Measurements from ENCODE around the gene MMP25.

The MMP25 gene

DNA sequence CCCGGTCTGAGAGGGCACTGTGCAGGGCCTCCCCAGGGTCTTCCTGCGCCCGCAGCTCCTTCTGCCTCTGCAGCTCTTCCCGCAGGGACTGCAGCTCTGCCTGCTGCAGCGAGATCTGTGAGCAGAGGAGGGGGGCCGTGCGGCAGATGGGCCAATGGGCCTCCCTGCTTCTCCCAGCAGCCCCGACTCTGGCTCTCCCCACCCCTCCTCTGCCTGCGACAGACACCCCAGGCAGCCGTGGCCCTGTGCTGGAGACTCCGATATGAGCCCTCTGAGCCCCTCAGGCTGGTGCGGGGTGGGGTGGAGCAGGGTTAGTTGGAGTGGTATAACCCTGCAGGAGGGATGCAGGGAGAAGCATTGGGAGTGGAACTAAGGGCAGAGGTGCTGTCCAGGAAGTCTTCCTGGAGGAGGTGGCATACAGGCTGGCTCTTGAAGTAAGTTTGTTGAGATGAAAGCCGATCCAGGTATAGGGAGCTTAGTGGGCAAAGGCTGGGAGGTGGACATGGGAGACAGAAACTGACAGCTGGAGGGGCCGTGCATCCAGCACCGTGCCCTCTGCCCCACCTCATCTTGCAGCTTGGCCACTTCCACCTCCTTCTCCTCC is 17.5 kb upstream of the MMP25 start:
- Histone ChIP-seq H3K4me3 (ENCODE audit: low read length in 2 of 2) (no peak overlapping the region), H3K36me3 (ENCODE audit: control insufficient read depth in 2 of 2, insufficient read depth in 2 of 2, low read length in 2 of 2) (peaks cover 14 to 24% of the 10 kb centered on the region in 2 donors), H3K4me1 (ENCODE audit: control insufficient read depth in 2 of 2, insufficient read depth in 2 of 2, low read length in 2 of 2) (peaks cover 8% of the 10 kb centered on the region in 2 donors), H3K27me3 (ENCODE audit: control insufficient read depth in 2 of 2, insufficient read depth in 2 of 2, low read length in 2 of 2) (peaks cover 0 to 8% of the 10 kb centered on the region in 2 donors), H3K27ac (ENCODE audit: low read depth in 2 of 2, low read length in 2 of 2) (no peak overlapping the region), H3K9ac (ENCODE audit: low read depth in 1 of 2, low read length in 2 of 2) (no peak overlapping the region), H3K9me3 (ENCODE audit: control insufficient read depth in 2 of 2, low read length in 2 of 2) (no peaks in the 10 kb centered on the region)

DNA sequence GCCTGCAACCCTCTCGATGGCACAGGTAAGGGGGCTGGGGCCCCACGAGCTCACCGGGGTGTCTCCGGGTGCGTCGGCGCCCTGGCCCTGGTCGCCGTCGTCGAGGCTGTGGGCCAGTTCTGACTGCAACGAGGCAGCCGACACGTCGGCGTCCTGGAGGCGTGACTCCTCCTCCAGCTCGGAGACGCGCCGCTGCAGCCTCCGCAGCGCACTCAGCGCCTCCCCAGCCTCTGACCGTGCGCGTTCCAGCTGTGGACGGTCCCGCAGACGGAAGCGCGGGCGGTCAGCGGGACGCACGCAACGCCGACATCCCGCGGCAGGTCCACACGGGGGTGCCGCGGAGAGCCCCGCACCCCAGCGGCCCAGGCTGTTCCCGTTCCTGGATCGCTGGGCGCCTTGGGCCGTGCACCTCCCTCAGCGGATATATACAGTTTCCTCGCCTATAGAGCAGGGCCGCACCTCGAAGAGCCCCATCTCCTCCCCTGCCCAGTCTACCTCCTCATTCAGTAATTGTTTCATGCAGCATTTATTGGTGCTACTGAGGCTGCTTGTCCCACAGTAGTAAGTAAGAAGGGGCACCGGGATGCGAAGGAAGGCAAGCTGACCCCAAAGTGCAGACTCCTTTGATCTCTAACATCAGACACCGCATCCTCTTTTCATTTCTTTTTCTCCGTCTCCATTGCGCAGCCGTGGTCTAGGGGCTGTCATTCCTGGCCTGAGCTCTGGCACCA is 16.7 kb upstream of the MMP25 start:
- peak overlapping the region in 1 of 2 donors; percentile 3 for H3K4me3 ChIP-seq (ENCODE audit: low read length in 2 of 2)
- peaks cover 14 to 24% of the 10 kb centered on the region in 2 donors for H3K36me3 ChIP-seq (ENCODE audit: control insufficient read depth in 2 of 2, insufficient read depth in 2 of 2, low read length in 2 of 2)
- H3K27me3 ChIP-seq (ENCODE audit: control insufficient read depth in 2 of 2, insufficient read depth in 2 of 2, low read length in 2 of 2) = peaks cover 0 to 8% of the 10 kb centered on the region in 2 donors
- H3K4me1 ChIP-seq (ENCODE audit: control insufficient read depth in 2 of 2, insufficient read depth in 2 of 2, low read length in 2 of 2) = peaks cover 8% of the 10 kb centered on the region in 2 donors
- no peak overlapping the region for H3K27ac ChIP-seq (ENCODE audit: low read depth in 2 of 2, low read length in 2 of 2)
- H3K9ac ChIP-seq (ENCODE audit: low read depth in 1 of 2, low read length in 2 of 2) = no peak overlapping the region
- no peaks in the 10 kb centered on the region for H3K9me3 ChIP-seq (ENCODE audit: control insufficient read depth in 2 of 2, low read length in 2 of 2)

DNA sequence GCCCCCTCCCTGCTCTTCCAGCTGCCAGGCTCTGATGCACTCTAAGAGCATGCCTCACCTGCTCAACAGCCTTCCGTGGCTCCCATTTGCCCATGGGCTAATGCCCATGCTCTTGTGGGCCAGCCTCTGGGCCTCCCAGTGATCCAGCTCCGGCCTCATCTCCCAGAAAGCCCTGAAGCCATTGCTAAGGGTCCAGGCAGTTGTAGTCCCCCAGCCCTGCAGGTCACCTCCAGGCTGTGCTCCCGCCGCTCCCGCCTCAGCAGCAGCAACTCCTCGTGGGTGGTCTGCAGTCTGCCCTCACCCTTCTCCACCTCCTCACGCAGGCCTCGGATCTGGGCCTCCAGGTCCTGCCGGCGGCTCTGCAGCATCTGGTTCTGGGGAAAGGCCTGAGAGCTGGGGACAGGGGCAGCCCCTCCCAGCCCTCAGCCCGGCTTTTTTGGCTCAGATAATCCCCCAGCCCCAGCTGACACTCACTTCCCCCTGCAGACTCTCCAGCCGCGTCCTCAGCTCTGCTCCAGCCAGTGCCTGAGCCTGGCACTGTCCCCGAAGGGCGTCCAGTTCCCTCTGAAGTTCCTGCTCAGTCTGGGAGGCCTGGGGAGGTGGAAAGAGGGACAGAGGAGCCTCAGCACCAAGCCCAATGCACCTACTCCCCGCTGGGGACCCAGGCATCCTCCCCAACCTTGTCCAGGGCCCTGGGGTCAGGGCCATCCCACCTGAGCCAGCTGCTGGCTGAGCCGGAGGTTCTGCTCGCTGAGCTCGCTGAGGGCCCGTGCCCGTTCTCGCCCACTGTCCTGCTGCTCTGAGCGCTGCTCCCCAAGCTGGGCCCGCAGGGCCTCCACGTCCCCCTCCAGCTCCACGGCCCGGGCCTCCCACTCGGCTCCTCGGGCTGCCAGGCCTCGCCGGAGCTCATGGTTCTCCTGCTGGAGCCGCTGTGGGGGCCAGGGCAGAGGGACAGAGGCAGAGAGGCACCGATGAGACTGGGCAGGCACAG is 15.8 kb upstream of the MMP25 start:
- Histone ChIP-seq H3K27me3 (ENCODE audit: control insufficient read depth in 2 of 2, insufficient read depth in 2 of 2, low read length in 2 of 2) (peaks cover 2 to 13% of the 10 kb centered on the region in 2 donors), H3K9ac (ENCODE audit: low read depth in 1 of 2, low read length in 2 of 2) (no peak overlapping the region), H3K4me1 (ENCODE audit: control insufficient read depth in 2 of 2, insufficient read depth in 2 of 2, low read length in 2 of 2) (peaks cover 10 to 11% of the 10 kb centered on the region in 2 donors), H3K27ac (ENCODE audit: low read depth in 2 of 2, low read length in 2 of 2) (no peak overlapping the region), H3K36me3 (ENCODE audit: control insufficient read depth in 2 of 2, insufficient read depth in 2 of 2, low read length in 2 of 2) (peaks cover 14 to 24% of the 10 kb centered on the region in 2 donors), H3K9me3 (ENCODE audit: control insufficient read depth in 2 of 2, low read length in 2 of 2) (no peaks in the 10 kb centered on the region), H3K4me3 (ENCODE audit: low read length in 2 of 2) (no peak overlapping the region)

DNA sequence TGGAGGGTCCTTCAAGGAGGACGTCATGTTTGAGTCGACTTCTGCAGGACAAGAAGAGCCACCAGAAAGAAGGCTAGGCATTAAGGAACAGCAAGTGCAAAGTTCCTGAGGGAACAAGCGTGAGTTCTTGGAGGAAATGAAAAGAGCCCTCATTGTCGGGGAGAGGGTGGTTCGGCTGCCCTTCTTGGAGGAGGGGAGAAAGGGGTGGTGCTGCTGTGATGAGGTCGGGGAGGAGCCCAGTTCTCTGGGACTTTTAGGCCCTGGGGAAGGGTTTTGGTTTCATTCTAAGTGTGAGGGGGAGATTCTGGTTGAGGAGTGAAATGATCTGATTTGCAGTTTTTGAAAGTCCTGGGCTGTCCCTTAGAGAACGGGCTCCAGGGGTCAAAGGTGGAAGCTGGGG is 13.7 kb upstream of the MMP25 start:
- Histone ChIP-seq H3K27ac (ENCODE audit: low read depth in 2 of 2, low read length in 2 of 2) (no peak overlapping the region), H3K9me3 (ENCODE audit: control insufficient read depth in 2 of 2, low read length in 2 of 2) (no peaks in the 10 kb centered on the region), H3K36me3 (ENCODE audit: control insufficient read depth in 2 of 2, insufficient read depth in 2 of 2, low read length in 2 of 2) (peaks cover 3 to 8% of the 10 kb centered on the region in 2 donors), H3K4me3 (ENCODE audit: low read length in 2 of 2) (no peak overlapping the region), H3K9ac (ENCODE audit: low read depth in 1 of 2, low read length in 2 of 2) (no peak overlapping the region), H3K27me3 (ENCODE audit: control insufficient read depth in 2 of 2, insufficient read depth in 2 of 2, low read length in 2 of 2) (peaks cover 5 to 18% of the 10 kb centered on the region in 2 donors), H3K4me1 (ENCODE audit: control insufficient read depth in 2 of 2, insufficient read depth in 2 of 2, low read length in 2 of 2) (peaks cover 18 to 20% of the 10 kb centered on the region in 2 donors)

DNA sequence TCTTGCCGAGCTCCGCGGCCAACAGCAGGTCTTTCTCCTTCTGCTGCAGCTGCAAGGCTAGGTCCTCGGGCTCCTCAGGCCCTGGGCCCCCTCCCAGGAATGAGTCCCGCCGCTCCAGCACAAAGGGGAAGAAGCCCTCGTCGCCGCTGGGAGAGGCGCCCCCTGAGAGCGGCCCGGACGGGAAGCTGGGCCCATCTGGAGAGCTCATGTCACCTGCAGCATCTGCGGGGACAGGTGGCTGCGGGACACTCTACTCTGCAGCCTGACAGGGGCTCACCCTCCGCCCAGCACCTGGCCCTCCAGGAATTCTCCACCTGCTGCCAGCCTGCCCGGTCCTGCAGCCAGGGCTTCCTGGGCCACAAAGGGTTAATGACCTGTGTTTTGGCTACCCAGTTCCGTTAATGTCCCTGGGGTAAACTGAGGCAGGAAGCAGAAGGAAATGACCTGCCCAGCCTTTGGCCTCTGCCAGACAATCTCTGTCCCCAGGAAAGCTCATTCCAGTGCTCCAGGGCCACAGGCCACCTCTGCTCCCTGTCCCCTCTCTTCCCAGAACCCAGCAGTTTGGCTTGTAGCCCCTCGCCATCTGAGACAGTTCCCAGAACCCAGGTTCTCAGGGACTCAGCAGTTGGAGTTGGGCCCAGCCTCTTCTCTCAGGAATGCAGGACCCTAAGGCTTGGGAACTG is 10.9 kb upstream of the MMP25 start:
- Histone ChIP-seq H3K9me3 (ENCODE audit: control insufficient read depth in 2 of 2, low read length in 2 of 2) (no peaks in the 10 kb centered on the region), H3K36me3 (ENCODE audit: control insufficient read depth in 2 of 2, insufficient read depth in 2 of 2, low read length in 2 of 2) (no peaks in the 10 kb centered on the region), H3K9ac (ENCODE audit: low read depth in 1 of 2, low read length in 2 of 2) (peak overlapping the region; percentile 61 to 83), H3K27ac (ENCODE audit: low read depth in 2 of 2, low read length in 2 of 2) (peak overlapping the region in 1 of 2 donors; percentile 86), H3K27me3 (ENCODE audit: control insufficient read depth in 2 of 2, insufficient read depth in 2 of 2, low read length in 2 of 2) (peaks cover 14 to 23% of the 10 kb centered on the region in 2 donors), H3K4me1 (ENCODE audit: control insufficient read depth in 2 of 2, insufficient read depth in 2 of 2, low read length in 2 of 2) (peaks cover 22 to 33% of the 10 kb centered on the region in 2 donors), H3K4me3 (ENCODE audit: low read length in 2 of 2) (peak overlapping the region; percentile 69 to 74)

DNA sequence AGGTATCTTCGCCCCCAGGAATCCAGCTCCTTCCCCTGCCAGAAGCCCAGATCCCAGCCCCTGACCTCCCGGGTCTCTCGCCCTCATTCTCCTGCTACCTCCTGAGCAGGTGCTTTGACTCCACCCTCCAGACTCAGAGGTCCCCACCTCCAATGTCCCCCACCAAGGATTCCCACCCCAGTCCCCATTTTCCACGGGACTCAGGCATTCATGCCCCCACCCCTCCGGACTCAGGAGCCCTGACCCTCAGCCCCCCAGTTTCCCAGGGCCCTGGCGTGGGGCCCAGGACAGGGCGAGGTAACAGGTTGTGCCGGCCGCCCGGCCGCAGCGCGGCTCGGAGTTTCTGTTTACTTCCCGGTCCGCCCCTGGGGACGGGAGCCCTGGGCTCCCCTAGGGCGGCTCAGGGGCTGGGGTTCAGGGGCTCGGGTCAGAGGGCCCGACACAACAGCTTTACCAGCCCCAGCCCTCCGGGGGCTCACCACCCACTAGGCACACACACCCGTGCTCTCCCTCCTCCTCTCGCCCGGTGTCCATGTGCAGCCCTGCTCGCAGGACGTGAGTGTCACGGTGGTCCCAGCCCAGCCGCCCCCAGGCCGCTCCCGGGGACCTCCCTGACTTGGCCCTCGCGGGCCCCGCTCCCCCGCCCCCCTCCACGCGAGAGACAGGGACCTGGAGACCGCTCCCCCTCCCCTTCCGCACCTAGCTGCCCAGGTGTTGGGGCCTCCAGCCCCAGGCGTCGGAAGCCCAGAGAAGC is 10.2 kb upstream of the MMP25 start:
- H3K4me3 ChIP-seq (ENCODE audit: low read length in 2 of 2) = peak overlapping the region; percentile 69 to 74
- peaks cover 14 to 23% of the 10 kb centered on the region in 2 donors for H3K27me3 ChIP-seq (ENCODE audit: control insufficient read depth in 2 of 2, insufficient read depth in 2 of 2, low read length in 2 of 2)
- H3K4me1 ChIP-seq (ENCODE audit: control insufficient read depth in 2 of 2, insufficient read depth in 2 of 2, low read length in 2 of 2) = peaks cover 22 to 33% of the 10 kb centered on the region in 2 donors
- H3K36me3 ChIP-seq (ENCODE audit: control insufficient read depth in 2 of 2, insufficient read depth in 2 of 2, low read length in 2 of 2) = no peaks in the 10 kb centered on the region
- H3K9ac ChIP-seq (ENCODE audit: low read depth in 1 of 2, low read length in 2 of 2) = peak overlapping the region; percentile 61 to 83
- peak overlapping the region; percentile 82 to 86 for H3K27ac ChIP-seq (ENCODE audit: low read depth in 2 of 2, low read length in 2 of 2)
- H3K9me3 ChIP-seq (ENCODE audit: control insufficient read depth in 2 of 2, low read length in 2 of 2) = no peaks in the 10 kb centered on the region

DNA sequence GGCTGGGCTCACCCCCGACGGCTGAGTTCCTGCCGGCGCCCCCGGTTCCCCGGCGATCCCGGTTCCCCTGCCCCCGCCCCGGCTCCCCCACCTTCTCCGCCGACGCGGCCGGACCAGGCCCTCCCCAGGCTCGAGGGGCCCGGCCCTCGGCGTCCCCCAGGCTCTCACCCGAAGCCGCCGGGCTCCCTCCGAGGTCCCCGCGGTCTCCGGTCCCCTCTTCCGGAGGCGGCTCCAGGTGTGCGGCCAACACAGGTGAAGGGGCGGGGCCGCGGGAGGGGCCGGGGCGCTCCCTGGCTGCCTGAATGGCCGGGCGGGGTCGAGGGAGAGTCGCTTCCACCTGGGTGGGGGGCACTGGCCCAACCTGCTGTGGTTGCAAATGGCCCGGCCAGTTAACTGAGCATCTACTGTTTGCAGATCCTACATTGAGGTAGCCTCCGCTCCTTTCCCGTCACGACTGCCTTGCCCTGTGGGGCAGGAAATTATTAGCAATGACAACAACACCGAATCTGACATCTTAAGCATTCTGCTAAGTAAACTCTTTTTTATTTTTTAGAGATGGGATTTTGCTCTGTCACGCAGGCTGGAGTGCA is 9.5 kb upstream of the MMP25 start, which contains the start of gene BICDL2:
TSS of gene BICDL2 (minus strand) at position 219 of the 590 bp plus-strand sequence. CDS start 1,448 bp downstream, outside the sequence.
- Histone ChIP-seq H3K36me3 (ENCODE audit: control insufficient read depth in 2 of 2, insufficient read depth in 2 of 2, low read length in 2 of 2) (no peaks in the 10 kb centered on the region), H3K27ac (ENCODE audit: low read depth in 2 of 2, low read length in 2 of 2) (peak within 1 kb of the TSS; percentile 82 to 86), H3K27me3 (ENCODE audit: control insufficient read depth in 2 of 2, insufficient read depth in 2 of 2, low read length in 2 of 2) (peaks cover 14 to 23% of the 10 kb centered on the region in 2 donors), H3K4me3 (ENCODE audit: low read length in 2 of 2) (peak within 1 kb of the TSS; percentile 69 to 74), H3K9ac (ENCODE audit: low read depth in 1 of 2, low read length in 2 of 2) (peak within 1 kb of the TSS; percentile 61 to 83), H3K4me1 (ENCODE audit: control insufficient read depth in 2 of 2, insufficient read depth in 2 of 2, low read length in 2 of 2) (peaks cover 22 to 28% of the 10 kb centered on the region in 2 donors), H3K9me3 (ENCODE audit: control insufficient read depth in 2 of 2, low read length in 2 of 2) (no peaks in the 10 kb centered on the region)

DNA sequence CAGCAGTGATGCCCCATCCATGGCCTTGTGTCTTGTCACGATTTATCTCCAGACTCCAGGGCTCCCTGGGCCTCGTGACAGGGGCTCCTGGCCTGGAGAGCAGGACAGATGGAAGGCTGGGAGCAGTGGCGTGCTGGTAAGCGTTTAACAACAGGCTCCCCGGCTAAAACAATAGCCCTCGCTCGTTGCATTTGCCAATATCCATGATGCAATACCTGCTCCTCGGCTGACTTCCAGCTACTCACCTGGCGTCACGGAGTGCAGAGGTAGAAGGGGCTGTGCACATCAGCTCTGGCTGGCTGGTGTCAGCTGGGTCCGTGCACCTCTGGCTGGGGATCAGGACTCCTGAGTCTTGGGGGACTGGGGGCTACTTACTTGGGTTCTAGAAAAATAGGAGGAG is 8.1 kb upstream of the MMP25 start:
- H3K27ac ChIP-seq (ENCODE audit: low read depth in 2 of 2, low read length in 2 of 2) = peak overlapping the region; percentile 76 to 91

More for the DNA sequence above, 8.1 kb upstream of the MMP25 start:
- Histone ChIP-seq H3K27me3 (ENCODE audit: control insufficient read depth in 2 of 2, insufficient read depth in 2 of 2, low read length in 2 of 2) (peaks cover 19 to 24% of the 10 kb centered on the region in 2 donors), H3K9ac (ENCODE audit: low read depth in 1 of 2, low read length in 2 of 2) (peak overlapping the region in 1 of 2 donors; percentile 68), H3K36me3 (ENCODE audit: control insufficient read depth in 2 of 2, insufficient read depth in 2 of 2, low read length in 2 of 2) (no peaks in the 10 kb centered on the region), H3K4me3 (ENCODE audit: low read length in 2 of 2) (peak overlapping the region in 1 of 2 donors; percentile 31), H3K9me3 (ENCODE audit: control insufficient read depth in 2 of 2, low read length in 2 of 2) (no peaks in the 10 kb centered on the region), H3K4me1 (ENCODE audit: control insufficient read depth in 2 of 2, insufficient read depth in 2 of 2, low read length in 2 of 2) (peaks cover 22 to 28% of the 10 kb centered on the region in 2 donors)

All from mucosa of rectum (tissue), 2 donors.